PFSK-1 (cell line): ENCODE results near the gene ADAM20.

ENCODE experiments used
- FOXP2 ChIP-seq: optimal IDR thresholded peaks from 2 replicates; pipeline ENCODE3; 2011; ENCODE audit warnings: borderline replicate concordance, control low read depth, inconsistent platforms; ENCODE audit not compliant: insufficient read depth; ENCODE audit errors: extremely low read length, extremely low read depth
- POLR2AphosphoS5 ChIP-seq: IDR thresholded peaks from 2 replicates; pipeline ENCODE4 v1.6.1; 2012; ENCODE audit warnings: low read depth, mild to moderate bottlenecking, control low read depth, low read length, moderate library complexity
- REST ChIP-seq, 2 experiments: IDR thresholded peaks; 2 replicates each; pipeline versions ENCODE4 v1.6.1 to v1.8.0; 2011 to 2012; ENCODE audit warnings: low read depth in 2 of 2, low read length in 2 of 2, control low read depth in 1 of 2, inconsistent platforms in 1 of 2, mild to moderate bottlenecking in 1 of 2, moderate library complexity in 1 of 2; ENCODE audit not compliant: insufficient read depth in 1 of 2
- SIN3A ChIP-seq: IDR thresholded peaks from 2 replicates; pipeline ENCODE4 v1.6.1; 2012; ENCODE audit warnings: mild to moderate bottlenecking, low read length, moderate library complexity, borderline replicate concordance; ENCODE audit not compliant: insufficient read depth
- TAF1 ChIP-seq: IDR thresholded peaks from 2 replicates; pipeline ENCODE4 v1.6.1; 2012; ENCODE audit warnings: low read length, control low read depth, borderline replicate concordance; ENCODE audit not compliant: insufficient read depth

The ADAM20 gene

GRCh38 chr14:70514168-70515069 is 20.4 kb downstream of the ADAM20 start:
- TF ChIP-seq REST (IDR thresholded peaks at IDR 0.05; ENCODE audit: insufficient read depth in 1 of 2, low read depth in 2 of 2, low read length in 2 of 2) (no peak), TAF1 (no peak), POLR2AphosphoS5 (no peak), FOXP2 (no peak), SIN3A (no peak)

GRCh38 chr14:70498191-70498590 is 36.6 kb downstream of the ADAM20 start:
- TF ChIP-seq POLR2AphosphoS5 (no peak), REST (IDR thresholded peaks at IDR 0.05; ENCODE audit: insufficient read depth in 1 of 2, low read depth in 2 of 2, low read length in 2 of 2) (no peak), TAF1 (no peak), SIN3A (no peak), FOXP2 (no peak)

- no peak for TF ChIP-seq SIN3A
- no peak for TF ChIP-seq REST (IDR thresholded peaks at IDR 0.05; ENCODE audit: insufficient read depth in 1 of 2, low read depth in 2 of 2, low read length in 2 of 2)
- no peak for TF ChIP-seq FOXP2
- no peak for TF ChIP-seq TAF1
- no peak for TF ChIP-seq POLR2AphosphoS5
These were observed 45.1 kb downstream of the ADAM20 start for GRCh38 chr14:70489579-70490200.

GRCh38 chr14:70473825-70474224 is 61.0 kb downstream of the ADAM20 start:
- no peak for TF ChIP-seq POLR2AphosphoS5
- TF ChIP-seq SIN3A, result no peak
- TF ChIP-seq TAF1, result no peak
- TF ChIP-seq FOXP2, result no peak
- no peak for TF ChIP-seq REST (IDR thresholded peaks at IDR 0.05; ENCODE audit: insufficient read depth in 1 of 2, low read depth in 2 of 2, low read length in 2 of 2)
